GM12874 (cell line): Measurements from ENCODE around the gene NHSL1.

Experiments used
- TF ChIP-seq, protein P1 (sequence below): IDR thresholded peaks from 2 replicates; pipeline ENCODE4 v1.5.1; 2011; ENCODE audit warnings: low read depth, mild to moderate bottlenecking, control low read depth, low read length, moderate library complexity; ENCODE audit not compliant: insufficient read depth

The NHSL1 gene

DNA sequence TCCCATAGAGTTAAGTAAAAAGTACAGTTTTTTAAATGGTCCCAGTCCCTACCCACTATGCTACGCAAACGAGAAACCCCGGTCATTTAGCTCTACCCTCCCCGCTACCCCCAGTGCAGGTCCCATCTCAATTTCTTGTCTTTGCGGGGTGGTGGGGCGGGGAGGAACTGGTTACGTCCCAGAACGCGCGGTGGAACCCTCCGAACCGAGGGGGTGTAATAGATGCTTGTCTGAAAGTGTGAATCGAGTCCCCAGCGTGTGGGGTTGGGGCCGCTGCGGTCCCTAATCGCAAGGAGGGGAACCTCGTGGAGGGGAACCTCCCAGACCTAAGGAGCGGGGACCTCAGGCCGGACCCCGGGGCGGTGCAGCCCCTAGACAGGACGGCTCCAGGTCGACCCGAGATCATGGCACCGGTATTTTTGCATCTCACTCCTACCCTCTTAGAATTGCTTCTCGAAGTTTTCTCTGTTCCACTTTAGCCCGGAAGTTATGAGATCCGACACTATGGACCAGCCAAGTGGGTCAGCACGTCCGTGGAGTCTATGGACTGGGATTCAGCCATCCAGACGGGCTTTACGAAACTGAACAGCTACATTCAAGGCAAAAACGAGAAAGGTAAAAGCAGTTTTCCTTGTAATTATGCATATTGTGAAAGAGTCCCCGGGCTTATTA, 94.5 kb downstream of the NHSL1 start:
- TF ChIP-seq, protein P1, sequence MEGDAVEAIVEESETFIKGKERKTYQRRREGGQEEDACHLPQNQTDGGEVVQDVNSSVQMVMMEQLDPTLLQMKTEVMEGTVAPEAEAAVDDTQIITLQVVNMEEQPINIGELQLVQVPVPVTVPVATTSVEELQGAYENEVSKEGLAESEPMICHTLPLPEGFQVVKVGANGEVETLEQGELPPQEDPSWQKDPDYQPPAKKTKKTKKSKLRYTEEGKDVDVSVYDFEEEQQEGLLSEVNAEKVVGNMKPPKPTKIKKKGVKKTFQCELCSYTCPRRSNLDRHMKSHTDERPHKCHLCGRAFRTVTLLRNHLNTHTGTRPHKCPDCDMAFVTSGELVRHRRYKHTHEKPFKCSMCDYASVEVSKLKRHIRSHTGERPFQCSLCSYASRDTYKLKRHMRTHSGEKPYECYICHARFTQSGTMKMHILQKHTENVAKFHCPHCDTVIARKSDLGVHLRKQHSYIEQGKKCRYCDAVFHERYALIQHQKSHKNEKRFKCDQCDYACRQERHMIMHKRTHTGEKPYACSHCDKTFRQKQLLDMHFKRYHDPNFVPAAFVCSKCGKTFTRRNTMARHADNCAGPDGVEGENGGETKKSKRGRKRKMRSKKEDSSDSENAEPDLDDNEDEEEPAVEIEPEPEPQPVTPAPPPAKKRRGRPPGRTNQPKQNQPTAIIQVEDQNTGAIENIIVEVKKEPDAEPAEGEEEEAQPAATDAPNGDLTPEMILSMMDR = no peak

DNA sequence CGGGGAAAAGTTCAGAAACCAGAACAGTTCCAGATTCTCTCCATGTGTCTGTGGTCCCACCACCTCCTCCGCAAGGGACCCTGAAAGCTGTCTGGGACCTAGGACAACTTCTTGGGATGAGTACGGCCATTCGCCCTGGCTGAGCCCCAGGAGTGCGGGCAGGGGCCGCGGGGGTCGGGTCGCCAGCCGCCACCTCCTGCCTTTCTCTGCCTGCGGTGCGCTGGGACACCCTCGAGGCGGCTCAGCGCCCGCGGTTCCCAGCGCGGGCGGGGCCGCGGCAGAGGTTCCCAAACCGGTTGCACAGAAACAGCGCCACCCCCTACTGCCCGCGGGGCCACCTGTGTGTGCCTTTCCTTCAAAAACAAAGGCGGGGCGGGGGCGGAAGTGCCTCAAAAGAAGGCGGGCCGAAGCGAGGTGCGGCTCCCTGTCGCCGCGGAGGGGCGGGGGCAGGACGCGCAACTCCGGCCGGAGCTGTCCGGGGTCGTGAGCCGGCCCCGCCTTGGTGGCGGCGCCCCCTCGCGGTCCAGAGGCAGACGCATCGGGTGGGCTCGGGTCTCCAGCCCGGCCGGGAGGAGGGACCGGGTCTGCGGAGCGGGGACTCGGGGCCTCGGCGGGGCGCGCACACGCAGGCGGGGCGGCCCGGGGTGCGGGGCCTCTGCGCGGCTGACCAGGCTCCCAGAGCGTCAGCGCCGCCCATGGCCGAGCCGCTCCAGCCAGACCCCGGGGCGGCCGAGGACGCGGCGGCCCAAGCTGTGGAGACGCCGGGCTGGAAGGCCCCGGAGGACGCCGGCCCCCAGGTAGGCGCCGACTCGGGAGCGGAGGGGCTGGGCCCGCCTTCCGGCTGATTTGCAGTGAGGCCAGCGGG, 95.3 kb downstream of the NHSL1 start, which contains the start of gene HEBP2:
HEBP2 (plus strand) TSS at position 423 of the 865 bp plus-strand sequence; CDS start at position 696, 273 bp downstream.
- TF ChIP-seq, protein P1 = peak; percentile 62

DNA sequence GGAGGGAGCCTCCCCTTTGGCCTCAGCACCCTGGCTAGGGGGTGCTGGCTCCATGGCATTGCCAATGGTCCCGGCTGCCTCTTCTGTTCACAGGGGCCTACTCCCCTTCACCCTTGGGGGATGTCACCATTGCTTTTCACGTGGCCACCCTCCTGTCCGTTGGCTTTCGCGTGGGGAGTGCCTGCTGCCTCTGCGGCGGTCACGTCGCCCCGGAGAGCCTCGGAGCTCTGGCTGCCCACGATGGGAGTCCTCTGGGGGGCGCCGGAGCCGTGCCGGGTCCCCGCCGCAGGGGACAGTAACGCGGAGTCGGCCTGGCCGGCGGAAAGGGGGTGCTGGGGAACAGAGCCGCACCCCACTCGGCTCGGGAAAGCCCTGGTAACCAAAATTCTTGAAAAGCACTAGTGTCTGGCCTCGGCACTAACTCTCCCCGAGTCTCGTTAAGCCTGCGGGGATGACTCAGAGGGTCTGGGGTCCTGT, 95.9 kb downstream of the NHSL1 start:
- TF ChIP-seq, protein P1 = peak; percentile 51

DNA sequence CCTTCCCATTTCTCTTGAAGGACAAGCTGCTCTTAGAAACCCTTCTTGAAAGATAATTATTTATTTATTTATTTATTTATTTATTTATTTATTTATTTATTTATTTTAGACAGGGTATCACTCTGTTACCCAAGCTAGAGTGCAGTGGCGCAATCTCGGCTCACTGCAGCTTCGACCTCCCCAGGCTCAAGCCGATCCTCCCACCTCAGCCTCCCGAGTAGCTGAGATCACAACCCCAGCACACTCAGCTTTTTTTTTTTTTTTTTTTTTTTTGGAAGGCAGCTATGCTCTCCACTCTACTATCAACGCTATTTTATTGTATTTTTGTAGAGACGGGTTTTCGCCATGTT, 96.5 kb downstream of the NHSL1 start:
- TF ChIP-seq, protein P1 = no peak

DNA sequence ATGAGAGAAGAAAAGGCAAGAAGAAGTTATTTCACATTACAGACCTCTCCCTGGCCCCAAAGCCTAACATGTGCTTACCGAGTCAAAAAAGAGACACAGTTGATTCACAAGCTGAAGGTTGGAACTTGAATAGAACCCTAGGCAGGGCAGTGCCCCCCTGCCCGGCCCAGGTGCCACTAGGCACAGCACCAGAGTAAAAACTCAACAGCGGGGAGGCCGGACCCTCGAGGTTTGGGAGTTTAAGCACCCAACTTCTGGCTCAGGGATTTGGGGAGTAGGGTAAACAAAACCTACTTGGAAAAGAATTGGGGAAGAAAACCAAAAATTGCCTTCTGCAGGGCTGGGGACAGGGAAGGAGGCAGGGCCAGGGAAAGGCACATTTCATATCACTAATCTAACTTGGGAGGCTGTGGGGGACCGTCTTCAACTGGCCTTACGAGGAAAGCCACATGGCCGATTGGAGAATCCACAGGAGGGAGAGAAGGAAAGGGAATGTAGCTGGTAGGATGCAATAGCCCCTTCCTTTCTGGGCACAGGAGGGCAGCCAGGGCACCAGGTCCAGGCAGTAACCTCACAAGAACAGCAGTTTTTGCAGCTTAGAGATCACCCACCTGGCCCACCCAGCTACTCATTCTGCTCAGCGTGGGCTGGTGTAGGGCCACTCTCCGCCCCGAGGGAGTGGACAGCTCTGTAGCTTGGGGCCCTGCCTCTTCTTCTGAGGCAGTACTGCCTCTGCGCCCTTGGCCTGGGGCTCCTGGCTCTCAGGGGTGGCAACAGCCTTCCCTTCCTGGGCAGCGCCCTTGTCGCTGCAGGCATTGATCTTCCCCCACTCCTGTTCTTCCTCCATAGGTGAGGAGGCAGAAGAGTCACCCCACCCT, 97.1 kb downstream of the NHSL1 start:
- TF ChIP-seq, protein P1 = no peak

DNA sequence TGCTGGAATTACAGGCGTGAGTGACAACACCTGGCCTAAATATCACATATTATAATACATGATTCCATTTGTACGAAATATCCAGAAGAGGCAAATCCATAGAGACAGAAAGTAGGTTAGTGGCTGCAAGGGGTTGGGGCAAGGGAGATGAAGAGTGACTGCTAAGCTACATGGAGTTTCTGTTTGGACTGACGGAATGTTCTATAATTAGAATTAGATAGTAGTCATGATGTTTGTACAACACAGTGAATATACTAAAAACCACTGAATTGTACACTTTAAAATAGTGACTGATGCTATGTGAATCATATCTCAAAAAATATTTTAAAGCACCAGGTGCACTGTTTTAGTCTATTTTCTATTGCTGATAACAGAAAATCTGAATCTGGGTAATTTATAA, 99.0 kb downstream of the NHSL1 start:
- TF ChIP-seq, protein P1 = no peak
